ENCODE measurements around the gene BANF2.

DNA sequence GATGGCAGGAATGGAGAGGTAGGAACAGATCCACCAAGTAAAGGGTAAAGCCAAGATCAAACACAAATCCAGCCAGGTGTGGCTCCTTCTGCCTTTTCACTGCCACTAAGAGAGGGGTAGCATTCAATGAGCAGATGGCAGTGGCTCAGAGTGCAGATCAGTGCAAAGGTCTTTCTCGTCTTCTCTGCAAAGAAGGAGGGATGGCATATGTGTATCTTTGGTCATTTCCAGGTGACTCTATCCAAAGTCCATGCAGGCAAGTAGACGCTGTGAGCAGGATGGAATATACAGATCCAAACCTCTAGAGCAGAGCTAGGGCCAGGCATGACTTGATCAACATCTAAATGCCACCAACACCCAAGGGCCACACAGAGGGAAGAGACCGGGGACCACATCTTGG is 6.9 kb downstream of the BANF2 start:
- TF ChIP-seq POLR2A (IDR thresholded peaks at IDR 0.05) = no peak
- TF ChIP-seq, protein P1, sequence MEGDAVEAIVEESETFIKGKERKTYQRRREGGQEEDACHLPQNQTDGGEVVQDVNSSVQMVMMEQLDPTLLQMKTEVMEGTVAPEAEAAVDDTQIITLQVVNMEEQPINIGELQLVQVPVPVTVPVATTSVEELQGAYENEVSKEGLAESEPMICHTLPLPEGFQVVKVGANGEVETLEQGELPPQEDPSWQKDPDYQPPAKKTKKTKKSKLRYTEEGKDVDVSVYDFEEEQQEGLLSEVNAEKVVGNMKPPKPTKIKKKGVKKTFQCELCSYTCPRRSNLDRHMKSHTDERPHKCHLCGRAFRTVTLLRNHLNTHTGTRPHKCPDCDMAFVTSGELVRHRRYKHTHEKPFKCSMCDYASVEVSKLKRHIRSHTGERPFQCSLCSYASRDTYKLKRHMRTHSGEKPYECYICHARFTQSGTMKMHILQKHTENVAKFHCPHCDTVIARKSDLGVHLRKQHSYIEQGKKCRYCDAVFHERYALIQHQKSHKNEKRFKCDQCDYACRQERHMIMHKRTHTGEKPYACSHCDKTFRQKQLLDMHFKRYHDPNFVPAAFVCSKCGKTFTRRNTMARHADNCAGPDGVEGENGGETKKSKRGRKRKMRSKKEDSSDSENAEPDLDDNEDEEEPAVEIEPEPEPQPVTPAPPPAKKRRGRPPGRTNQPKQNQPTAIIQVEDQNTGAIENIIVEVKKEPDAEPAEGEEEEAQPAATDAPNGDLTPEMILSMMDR (IDR thresholded peaks at IDR 0.05) = no peak
